HepG2 (cell line): ENCODE data around the gene CHST13.

Source experiments
- BRF2 ChIP-seq: sonication (generic); formaldehyde crosslinking; IDR thresholded peaks from 2 replicates; pipeline ENCODE4 v1.8.1; 2022; ENCODE audit warnings: mild to moderate bottlenecking, missing genetic modification reagents
- CEBPG ChIP-seq: IDR thresholded peaks from 2 replicates; pipeline ENCODE4 v1.6.1; 2016
- CTCF ChIP-seq: sonication (generic); formaldehyde crosslinking; IDR thresholded peaks from 2 replicates; pipeline ENCODE4 v1.5.0; 2020; ENCODE audit warnings: mild to moderate bottlenecking, missing genetic modification reagents, moderate library complexity
- EZH2 ChIP-seq: conservative IDR thresholded peaks from 2 replicates; pipeline ENCODE4 v1.6.1; 2012; ENCODE audit warnings: mild to moderate bottlenecking, low read depth, low read length, moderate library complexity
- LRRFIP1 ChIP-seq: sonication (generic); formaldehyde crosslinking; conservative IDR thresholded peaks from 2 replicates; pipeline ENCODE4 v1.4.0; 2020; ENCODE audit warnings: missing genetic modification reagents
- REST ChIP-seq, 2 experiments: IDR thresholded peaks; 2 replicates each; pipeline ENCODE4 v1.6.1; 2011 to 2012; ENCODE audit warnings: low read length in 2 of 2, borderline replicate concordance in 1 of 2, low read depth in 1 of 2, mild to moderate bottlenecking in 1 of 2, moderate library complexity in 1 of 2
- ZBTB1 ChIP-seq: sonication (generic); formaldehyde crosslinking; IDR thresholded peaks from 2 replicates; pipeline ENCODE4 v1.4.0; 2020; ENCODE audit warnings: missing genetic modification reagents, borderline replicate concordance
- ZNF354B ChIP-seq: sonication (generic); formaldehyde crosslinking; IDR thresholded peaks from 2 replicates; pipeline ENCODE4 v1.8.0; 2022; ENCODE audit warnings: mild to moderate bottlenecking, missing genetic modification reagents
- ZSCAN5A ChIP-seq: sonication (generic); formaldehyde crosslinking; IDR thresholded peaks from 2 replicates; pipeline ENCODE4 v1.8.0; 2022; ENCODE audit warnings: mild to moderate bottlenecking, missing genetic modification reagents, borderline replicate concordance

- TF ChIP-seq ZSCAN5A (CRISPR knock-in tag) (no peak), ZBTB1 (CRISPR knock-in tag) (no peak), EZH2 (no peak), CTCF (no peak), BRF2 (CRISPR knock-in tag) (no peak), REST (IDR thresholded peaks at IDR 0.05; ENCODE audit: borderline replicate concordance in 1 of 2, low read depth in 1 of 2, low read length in 2 of 2) (no peak), LRRFIP1 (CRISPR knock-in tag) (no peak), CEBPG (no peak), ZNF354B (CRISPR knock-in tag) (no peak)
Measured at GRCh38 chr3:126485956-126486355, 38.0 kb upstream of the CHST13 start.
